ENCODE measurements around the gene ATG101.

The ATG101 gene, protein sequence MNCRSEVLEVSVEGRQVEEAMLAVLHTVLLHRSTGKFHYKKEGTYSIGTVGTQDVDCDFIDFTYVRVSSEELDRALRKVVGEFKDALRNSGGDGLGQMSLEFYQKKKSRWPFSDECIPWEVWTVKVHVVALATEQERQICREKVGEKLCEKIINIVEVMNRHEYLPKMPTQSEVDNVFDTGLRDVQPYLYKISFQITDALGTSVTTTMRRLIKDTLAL

DNA sequence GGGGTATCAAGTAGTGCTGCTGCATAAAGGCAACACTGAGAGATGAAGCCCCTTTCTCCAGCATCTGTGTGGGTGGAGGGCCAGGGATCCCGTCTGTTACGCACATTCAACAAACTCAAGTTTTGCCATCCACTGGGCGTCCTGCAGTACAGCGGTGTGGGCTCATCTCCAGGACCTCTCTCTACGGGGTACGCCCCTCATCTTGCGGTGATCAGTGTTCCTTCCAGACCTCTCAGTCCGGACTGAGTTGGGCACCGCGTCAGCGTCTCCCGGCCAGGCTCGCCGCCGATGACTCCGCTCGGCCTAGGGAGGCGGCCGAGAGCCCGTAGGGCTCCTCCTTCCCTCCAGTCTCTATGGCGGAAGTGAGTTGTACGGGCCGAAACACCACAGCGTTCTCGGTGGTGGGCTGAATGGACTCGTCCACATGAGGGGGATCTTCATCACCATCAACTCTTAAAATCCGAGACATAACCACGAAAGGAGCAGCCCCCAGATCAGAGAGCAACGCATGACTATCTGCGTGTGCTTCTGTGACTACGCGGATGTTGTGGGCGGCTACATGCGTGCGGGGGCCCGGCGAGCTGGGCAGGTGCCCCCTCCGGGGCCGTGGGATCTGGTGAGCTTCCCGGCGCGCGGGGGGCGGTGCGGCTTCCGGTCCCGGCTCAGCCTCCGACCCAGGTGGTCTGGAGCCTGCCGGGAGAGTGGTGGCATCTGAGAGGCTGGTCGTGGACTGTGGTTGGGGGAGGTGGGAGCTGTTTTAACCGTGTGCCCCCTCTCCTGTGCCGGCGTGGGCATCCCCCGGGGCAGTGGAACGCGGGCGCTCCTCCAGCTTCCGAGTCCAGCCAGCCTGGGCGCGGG, at the start of gene ATG101:
Gene ATG101, plus strand, starts transcription at position 652 of the 858 bp plus-strand sequence. CDS start 3,673 bp downstream, outside the sequence.
- peak; percentile 77 for DNase-seq

DNA sequence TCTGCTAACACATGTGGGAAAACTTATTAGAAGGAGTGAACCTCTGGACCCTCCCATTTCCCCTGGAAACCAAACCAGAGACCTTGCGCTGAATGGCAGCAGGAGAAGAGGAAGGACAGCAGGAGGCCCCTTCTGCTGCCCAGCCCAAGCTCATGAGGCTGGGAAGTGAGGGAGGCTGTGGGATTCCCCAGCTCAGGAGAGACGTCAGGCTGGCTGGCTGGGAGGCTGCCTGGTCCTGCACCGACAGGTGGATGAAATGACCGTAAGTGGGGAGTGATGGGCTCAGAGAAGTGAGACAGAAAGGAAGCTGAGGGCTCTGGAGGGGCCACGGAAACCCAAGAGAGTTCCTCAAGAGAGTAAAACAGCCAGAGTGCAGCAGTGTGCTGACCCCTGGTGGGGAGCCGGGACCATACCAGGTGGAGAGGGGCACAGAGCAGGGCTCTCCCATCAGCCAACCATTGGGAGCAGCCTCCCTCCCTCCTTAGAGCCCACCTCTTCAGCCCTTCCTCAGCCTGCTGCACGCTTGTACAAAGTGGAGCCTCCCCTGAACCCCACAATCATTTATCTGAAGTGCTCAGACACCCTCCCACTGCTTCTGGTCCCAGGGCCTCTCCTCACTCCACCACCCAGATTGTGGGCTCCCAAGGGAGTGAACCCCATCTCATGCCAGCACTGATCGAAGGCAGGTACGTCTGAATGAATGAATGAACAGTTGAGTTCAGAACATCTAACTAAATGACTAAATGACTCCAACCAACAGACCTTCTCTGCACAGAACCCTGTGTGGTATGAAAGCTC, 49.0 kb upstream of the ATG101 start:
- peak; percentile 29 for DNase-seq

DNA sequence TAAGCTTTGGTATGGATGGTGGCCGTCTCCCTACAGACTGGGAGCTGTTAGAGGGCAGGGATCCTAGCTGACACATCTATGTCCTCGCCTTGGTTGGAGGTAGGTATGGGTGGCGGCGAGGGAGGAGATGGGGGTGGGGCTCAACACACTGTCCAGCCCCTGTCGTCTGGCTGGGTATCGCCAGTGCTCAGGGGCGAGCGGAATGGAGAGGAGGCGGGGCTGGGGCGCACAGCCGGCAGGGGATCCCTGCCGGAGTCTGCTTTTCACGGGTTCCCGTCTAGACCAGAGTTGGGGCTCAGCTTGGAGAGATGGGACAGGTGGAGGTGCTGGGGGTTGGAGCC, 47.0 kb upstream of the ATG101 start:
- DNase-seq: no peak

DNA sequence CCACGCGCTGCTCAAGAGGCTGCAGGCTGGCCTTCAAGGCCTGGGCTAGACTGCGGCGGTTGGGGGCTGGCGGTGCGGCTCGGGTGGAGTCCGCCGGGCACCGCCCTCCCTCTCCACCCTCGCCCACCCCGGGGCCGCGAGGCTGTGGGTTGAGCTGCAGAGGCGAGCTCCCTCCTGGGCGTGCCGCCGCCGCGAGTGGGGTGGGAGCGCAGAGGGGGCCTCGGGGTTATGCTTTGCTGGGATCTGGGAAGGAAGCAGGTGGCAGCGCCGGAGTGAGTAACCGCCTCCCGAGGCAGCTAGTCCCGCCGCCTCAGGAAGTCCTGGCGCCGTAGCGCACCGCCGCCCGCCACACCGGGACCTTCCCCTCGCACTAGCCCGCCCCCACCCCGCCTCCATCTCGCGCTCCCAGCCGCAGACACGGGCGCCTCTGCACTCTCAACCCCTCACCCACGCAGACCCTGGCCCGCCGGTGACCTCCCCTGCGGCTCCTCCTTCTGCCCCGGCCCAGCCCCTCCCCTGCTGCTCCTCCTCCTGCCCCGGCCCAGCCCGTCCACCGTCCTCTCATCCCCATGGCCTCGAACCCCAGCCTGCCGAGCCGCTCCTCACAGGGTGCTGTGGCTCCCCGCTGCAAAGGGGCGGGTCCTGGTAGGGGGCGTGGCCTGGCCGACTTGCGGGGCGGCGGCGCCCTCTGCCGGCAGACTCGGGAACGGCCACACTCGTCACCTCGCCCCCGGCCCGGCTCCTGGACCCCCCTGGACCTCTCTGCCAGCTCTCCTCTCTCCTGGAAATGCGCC, 46.4 kb upstream of the ATG101 start:
- DNase-seq: peak; percentile 46

DNA sequence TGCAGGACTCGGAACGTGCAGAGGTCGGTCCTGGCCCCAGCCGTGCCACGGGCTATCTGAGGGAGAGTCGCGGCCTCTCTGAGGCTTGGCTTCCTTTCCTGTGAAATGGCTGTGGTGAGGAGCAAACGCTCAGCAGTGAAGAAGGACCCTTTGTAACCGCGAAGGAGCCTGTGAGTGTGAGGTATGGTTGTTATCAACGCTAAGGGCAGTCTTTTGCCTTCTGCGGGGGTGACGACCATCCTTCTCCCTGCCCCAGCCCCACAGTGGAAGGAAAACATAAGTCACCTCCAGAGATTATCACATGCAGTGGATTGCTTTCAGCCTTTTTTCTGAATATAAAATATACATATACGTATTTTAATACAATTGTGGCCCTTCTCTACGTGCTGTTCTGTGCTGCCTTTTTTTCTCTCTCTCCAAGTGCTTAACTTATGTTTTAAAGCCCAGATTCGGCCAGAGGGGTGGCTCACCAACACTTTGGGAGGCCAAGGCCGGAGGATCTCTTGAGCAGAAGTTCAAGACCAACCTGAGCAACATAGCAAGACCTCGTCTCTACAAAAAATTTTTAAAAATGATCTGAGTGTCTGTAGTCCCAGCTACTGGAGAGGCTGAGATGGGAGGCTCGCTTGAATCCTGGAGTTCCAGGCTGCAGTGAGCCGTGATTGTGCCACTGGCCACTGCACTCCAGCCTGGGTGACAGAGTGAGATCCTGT, 45.6 kb upstream of the ATG101 start:
- no peak for DNase-seq

DNA sequence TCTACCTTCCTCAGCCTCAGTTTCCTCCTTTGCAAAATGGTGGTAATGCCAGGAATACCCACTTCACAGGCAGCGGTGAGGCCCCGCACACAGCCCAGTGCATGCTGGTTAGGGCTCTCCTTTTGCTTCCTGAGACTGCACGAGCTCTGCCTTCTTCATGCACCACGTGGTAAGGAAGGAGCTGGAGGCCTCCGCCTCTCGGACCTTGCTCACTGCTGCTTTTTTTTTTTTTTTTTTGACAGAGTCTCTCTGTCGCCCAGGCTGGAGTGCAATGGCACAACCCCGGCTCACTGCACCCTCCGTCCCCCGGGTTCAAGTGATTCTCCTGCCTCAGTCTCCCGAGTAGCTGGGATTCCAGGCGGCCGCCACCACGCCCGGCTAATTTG, 44.9 kb upstream of the ATG101 start:
- no peak for DNase-seq

DNA sequence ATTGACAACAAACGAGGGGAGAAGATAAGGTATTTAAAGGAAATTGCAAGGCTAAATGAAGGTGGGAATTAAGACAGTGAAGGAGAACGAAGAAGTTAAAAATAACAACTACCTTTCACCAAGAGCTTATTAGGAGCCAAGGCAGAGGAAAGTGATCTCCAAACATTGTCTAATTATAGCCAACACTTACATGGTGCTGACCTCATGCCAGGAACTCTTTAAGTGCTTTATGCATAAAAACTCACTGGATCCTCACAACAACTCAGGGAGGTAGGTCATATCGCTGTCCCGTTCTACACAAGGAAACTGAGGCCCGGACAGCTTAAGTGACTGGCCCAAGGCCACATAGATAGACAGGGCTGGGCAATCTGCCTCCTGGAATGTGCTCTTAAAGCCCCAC, 43.5 kb upstream of the ATG101 start:
- no peak for DNase-seq

DNA sequence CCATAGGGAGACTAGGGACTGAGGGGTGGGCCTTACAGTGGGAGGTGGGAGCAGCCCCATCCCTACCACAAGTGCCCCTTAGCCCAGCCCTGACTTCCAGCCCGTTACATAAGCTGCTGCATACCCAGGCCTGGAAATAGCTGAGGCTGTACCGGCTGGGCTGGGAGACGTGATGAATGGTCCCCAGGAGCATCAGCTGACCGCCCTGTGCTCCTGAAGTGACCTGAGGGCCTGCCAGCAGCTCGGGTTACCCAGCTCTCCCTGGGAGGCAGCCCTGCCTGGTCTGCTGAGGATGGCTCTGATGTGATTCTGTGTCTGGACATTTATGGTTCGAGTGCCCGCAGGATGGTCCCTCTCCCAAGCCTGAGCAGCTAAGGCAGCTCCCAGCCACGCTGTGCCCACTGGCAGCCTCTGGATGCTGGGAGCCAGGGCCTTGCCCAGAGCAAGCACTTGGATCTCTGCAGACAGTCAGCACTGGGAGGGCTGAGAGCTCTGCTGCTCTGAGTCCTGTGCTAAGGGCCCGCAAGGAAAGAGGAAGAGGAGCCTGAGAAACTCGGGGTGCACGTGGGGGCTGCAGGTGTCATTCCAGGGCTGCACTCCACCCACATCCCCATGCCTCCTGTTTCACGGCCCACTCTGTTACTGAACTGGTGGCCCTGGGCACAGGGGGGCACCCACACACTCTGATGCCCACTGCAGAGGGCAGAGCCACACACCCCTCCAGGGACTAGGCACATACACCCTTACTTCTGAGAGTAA, 42.5 kb upstream of the ATG101 start:
- no peak for DNase-seq

DNA sequence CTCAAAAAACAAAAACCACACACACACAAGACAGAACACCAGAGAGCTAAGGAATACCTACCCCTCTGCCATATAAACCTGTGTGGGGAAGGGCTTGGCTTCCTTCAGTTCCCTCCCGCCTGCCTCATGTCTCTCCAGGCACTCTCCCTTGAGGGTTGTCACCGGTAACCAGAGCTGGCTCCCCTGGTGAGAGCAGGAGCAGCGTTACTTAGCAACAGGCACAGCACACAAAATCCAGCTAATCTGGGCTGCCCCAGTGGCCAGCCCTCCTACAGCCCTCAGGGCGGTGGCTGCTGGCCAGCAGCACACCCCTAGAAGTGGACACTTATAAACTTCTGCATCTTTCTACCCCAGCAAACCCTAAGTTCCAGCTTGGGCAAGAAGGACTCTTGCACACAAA, 40.1 kb upstream of the ATG101 start:
- DNase-seq: peak; percentile 26

DNA sequence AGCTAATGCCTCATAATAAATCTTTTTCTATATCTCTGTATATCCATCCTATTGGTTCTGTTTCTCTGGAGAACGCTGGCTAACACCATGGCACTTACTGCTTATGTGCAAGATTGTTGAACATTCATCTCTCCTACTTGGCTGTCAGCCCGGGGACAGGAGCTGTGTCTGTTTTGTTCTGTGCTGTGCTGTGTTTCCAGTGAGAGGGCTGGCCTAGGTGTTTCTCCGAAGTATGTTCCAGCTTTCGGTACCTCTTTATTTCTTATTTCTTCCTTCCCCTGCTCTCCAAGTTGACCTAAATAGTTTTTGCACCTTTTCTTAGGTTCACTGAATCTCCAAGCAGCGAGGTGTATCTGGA, 37.4 kb upstream of the ATG101 start:
- DNase-seq: peak; percentile 13

DNA sequence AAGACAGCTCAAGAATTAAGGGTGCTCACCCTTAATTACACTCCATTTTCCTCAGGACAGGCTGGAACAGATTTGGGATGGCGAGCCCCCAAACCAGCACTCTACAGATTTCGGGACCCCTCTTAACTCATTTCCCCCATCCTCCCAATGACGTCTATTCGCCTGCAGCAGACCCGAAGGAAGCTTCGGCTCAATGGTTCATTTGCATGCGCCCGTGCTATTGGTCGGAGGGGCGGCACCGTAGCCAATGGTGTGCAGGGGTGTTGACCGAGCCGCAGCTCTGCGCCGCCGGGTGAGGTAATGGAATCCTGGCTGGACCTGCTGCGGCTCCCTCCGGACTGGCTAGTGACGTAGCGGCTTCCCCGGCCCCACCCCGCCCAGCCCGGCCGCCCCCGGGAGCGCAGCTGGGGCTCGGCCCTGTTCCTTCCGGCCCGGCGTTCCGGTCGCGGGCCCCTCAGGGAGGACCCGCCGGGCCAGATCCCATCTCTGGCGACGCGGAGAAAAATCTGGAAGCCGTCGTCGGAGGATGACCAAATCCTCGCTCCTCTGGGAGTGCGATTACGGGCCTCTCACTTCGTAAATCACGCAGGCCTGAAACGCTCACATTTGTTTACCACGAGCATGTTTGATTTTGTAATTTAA, 36.9 kb upstream of the ATG101 start:
- DNase-seq: peak; percentile 77

DNA sequence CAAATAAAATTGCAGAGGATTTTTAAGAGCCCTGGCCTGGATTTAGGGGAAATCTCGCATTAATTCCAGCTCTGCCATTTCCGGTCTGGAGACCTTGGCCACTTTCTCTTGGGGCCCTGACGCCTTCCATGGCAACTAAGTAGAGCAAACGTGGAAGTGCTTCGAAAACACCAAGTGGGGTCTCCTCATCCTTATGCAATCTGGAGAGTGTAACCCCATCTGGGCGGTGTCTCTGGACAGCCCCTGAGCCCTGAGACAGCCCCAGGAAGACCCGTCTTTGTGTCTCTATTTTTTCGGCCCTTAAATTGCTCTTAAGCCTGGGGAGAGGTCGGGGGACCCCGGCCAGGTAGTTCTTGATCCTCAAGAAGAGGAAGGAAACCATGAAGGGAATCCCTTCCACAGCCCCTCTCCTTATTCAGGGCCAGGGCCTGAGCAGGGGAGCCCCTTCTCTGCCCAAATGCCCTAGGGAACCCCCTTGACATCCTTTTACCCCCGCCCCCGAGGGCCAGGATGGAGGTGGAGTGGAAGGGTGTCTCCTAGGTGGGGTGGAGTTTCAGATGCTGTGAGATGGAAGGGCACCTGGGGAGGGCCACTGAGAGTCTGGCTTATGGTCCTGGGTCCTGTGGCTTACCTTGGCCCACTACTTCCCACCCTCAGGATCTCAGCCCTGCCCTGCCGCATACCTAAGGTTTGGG, 36.2 kb upstream of the ATG101 start:
- no peak for DNase-seq

DNA sequence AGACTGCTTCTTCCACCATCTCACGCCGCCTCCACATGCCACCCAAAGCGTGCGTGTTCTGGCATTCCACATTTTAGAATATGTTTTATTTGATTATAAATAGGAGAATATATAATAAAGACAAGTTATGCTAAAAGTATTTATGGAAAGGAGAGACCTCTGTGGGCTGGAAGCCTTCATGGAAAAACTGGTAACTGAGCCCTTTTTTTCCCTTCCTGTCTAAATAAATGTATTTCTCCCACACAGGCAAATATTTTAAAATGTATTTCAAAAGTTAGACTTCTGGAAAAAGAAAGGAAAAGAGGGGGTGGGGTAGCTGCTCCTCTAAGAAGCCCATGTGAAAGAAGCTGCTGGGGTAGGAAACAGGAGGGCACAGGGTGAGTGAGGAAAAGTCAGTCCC, 34.6 kb upstream of the ATG101 start:
- no peak for DNase-seq

DNA sequence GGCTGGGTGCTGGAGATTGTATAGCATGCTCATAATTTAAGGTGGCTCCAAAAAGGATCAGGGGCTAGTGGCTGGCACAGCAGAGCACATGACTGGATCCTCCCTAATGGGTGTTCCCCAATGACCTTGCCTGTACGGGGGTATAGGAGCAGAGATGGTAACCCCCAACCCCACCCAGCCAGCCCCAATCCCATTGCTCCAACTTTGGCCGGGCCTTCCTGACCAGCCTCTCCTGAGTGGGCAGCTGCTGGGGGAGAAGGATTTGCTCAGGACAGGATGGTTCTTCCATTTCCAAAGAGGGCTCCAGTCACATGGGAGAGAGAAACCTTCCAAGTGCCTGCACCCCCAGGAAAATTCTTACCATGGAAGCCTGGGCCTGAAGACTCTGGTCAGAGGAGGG, 33.9 kb upstream of the ATG101 start:
- no peak for DNase-seq

DNA sequence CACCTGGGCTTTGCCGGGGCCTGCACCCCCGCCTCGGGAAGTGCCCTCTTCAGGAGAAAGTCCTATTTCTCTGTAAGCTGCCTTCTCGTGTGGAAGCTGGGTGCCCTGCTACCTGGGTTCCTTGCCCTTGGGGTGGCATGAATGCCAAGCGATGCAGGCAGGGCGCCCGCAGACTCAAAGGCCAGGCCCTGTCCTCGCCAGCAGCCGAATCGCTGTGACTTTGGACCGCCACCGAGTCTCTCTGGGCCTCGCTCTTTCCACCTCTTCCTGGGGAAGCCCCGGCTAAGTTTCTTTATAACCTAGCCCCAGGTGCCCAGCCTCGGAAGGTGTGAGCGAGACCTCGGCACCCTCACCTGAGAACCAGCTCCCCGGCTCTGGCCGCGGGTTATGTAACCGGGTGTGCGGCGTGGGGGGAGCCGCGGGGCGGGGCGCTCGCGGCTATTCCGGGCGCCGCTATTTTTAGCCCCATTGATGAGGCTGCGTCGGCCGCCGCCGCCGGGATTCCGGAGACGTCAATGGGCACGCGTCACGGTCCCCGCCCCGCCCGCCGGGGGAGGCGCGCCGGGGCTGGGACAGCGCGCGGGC, 33.1 kb upstream of the ATG101 start:
- peak; percentile 12 for DNase-seq

DNA sequence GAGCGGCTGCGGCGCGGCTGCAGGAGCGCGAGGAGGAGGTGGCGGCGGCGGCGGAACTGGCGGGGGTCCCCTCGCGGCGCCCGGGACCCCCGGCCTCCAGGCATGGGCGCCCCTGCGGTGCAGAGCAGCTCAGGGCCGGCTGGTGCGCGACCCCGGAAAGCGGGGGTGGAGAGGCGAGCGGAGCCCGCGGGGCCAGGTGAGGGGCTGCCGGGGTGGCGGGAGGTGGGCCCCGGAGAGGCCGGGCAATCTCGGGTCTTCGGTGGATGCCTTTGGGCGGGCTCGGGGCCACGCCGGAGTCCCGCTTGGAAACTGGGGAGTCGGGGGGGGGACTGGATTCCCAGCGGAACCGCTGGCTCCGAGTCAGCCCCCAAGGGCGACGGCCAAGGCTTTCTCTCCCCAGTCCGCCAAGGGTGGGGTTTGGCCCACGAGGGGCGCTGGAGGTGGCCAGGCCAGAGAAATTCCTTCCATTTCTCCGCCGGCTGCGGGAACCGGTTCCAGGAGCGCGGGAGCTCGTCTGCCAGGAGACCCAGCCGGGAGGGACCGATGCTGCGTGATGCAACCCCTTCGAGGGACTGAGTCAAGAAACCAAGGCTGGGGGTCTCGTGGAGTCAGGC, 32.4 kb upstream of the ATG101 start:
- no peak for DNase-seq

DNA sequence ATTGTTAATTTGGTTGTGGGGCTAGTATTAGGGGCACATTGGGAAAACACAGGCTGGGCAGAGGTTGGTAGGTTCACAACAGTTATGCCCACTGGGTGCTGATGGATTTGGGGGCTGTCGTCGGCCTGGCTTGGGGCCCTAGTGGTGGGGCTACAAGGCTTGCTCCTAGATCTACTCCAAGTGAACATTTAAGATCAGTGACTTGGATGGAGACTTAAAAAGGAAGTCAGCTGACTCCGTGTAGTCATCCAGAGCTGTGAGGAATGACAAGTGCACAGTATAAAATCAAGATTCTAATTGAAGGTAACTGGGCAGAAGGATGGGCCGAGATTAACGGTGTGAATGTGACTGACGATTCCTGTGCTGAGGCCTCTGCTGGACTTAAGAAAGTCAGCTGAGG, 31.3 kb upstream of the ATG101 start:
- DNase-seq: no peak

DNA sequence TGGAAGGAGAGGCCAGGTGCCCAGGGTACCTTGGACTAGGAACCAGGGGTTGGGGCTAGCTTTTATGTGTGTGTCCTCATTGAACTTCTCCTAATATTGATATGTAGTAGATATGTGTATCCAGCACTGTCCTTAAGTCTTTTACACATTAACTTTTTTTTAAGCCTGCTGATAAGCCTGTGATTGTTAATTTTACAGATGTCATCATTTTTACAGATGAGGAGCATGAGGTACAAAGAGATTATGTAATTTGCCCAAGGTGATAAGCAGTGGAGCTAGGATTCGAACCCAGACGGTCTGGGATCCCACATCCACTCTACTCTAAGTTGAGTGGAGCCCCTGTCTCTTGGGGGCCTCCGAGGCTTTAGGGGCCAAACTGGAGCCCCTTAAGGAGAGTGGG, 28.7 kb upstream of the ATG101 start:
- no peak for DNase-seq

DNA sequence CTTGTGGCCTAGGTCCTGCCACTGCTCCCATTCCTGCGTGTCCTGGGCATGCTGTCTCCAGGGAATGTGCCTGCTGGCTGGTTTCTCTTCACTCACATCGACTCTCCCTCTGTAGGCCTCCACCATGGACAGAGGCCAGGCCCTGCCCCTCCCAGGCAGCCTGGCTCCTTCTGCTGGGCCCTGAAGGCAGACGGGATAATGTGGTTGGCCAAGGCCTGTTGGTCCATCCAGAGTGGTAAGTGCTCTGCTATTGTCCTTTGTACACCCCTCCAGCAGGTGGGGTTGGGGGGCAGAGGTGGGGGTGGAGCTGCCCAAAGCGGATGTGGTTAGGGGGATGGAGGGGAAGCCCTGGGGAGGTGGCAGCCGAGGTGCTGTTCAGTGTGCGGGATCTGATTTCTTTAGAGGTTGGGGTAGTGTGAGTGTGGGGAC, 28.1 kb upstream of the ATG101 start:
- no peak for DNase-seq

All from NCI-H1105 treated with DMSO at 0.1 percent for 48 hours (cell line).